ENCODE measurements around the gene CCL18. TPM values are rescaled to one million over a fixed set of nuclear protein-coding genes. Genes with fewer than 3 reads are reported as not detected.

CCL18 gene
- total RNA-seq, 1 donor = not detected

- no peak for TF ChIP-seq CTCF (IDR thresholded peaks at IDR 0.05; ENCODE audit: insufficient read depth, low read depth, low read length)
- DNase-seq (ENCODE audit: low read depth) = no peak
- no peak overlapping the region for H3K4me3 ChIP-seq (ENCODE audit: low read depth, low read length)
Observed at GRCh38 chr17:36027761-36028160, 36.3 kb upstream of the CCL18 start.

DNA sequence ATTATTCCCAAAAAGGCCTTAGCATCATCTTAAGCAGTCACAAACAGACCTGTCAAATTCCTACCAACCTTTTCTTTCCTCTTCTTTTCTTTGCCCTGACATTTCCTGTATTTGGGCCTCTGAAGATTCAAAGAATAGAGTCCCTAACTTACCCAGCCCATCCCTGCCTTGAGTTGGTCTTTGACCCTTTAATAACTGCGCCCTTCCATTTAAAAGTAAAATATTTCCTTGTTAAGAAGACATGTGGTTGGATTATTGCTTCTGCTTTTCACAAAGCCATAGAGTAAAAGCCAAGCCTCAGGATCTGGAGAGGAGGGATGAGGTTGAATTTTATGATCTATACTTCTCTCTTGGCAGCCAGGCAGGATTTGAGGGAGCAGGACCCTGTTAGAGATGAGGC, 33.1 kb upstream of the CCL18 start:
- no peak overlapping the region for H3K4me3 ChIP-seq (ENCODE audit: low read depth, low read length)
- DNase-seq (ENCODE audit: low read depth) = no peak
- no peak for TF ChIP-seq CTCF (IDR thresholded peaks at IDR 0.05; ENCODE audit: insufficient read depth, low read depth, low read length)

DNA sequence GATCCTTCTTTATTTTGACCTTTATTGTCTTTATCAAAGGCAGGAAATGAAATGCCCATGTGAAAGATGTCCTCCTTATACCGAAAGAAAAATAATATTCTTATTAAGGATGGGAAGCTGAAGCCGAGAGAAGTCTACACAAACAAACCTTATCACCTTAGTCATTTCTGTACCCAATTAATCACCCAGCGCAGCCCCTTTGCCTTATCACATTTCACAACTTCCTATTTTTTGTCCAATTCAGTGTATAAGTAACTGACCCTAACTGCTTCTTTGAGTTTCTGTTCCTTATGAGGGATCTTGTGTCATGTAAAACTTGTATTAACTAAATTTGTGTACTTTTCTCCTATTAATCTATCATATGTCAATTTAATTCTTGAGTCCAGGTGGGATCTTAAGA, 29.9 kb upstream of the CCL18 start:
- no peak overlapping the region for H3K4me3 ChIP-seq (ENCODE audit: low read depth, low read length)
- no peak for TF ChIP-seq CTCF (IDR thresholded peaks at IDR 0.05; ENCODE audit: insufficient read depth, low read depth, low read length)
- DNase-seq (ENCODE audit: low read depth) = no peak

- H3K4me3 ChIP-seq (ENCODE audit: low read depth, low read length) = no peak overlapping the region
- no peak for TF ChIP-seq CTCF (IDR thresholded peaks at IDR 0.05; ENCODE audit: insufficient read depth, low read depth, low read length)
- no peak for DNase-seq (ENCODE audit: low read depth)
Observed at GRCh38 chr17:36036235-36036634, 27.8 kb upstream of the CCL18 start.

DNA sequence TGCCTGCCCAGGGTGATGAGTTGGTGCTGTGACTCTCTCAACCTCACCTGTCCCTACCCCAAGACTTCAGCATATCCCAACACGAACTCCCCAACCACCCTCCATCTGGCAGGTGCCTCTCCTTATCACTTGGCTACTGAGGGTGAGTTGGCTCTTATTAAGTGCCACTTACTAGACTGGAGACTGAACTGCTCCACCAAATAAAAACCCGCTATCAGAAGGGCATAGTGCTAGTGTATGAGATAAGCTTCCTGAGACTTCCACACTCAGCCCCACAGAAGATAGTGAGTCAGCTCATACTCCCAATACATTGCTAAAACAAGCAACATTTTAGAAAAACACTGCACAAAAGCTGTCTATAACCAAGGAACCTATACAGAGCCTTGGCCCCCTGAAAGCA, 16.0 kb upstream of the CCL18 start:
- no peak overlapping the region for H3K4me3 ChIP-seq (ENCODE audit: low read depth, low read length)
- DNase-seq (ENCODE audit: low read depth) = no peak
- TF ChIP-seq CTCF (IDR thresholded peaks at IDR 0.05; ENCODE audit: insufficient read depth, low read depth, low read length) = no peak

DNA sequence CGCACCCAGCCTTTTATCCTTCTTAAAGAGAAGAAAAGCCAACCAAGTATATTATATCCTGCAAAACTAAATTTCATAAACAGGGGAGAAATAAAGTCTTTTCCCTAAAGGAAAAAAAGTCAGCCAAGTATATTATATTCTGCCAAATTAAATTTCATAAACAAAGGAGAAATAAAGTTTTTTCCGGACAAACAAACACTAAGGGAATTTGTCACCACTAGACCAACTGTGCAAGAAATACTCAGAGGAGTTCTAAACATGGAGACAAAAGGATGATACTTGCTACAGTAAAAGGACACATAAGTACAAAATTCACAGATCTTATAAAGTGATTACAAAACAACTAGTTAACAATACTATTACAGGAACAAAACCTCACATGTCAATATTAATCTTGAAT, 14.4 kb upstream of the CCL18 start:
- no peak for TF ChIP-seq CTCF (IDR thresholded peaks at IDR 0.05; ENCODE audit: insufficient read depth, low read depth, low read length)

GRCh38 chr17:36055171-36055570, 8.9 kb upstream of the CCL18 start:
- no peak for TF ChIP-seq CTCF (IDR thresholded peaks at IDR 0.05; ENCODE audit: insufficient read depth, low read depth, low read length)
- no peak overlapping the region for H3K4me3 ChIP-seq (ENCODE audit: low read depth, low read length)
- DNase-seq (ENCODE audit: low read depth) = no peak

More for the DNA sequence above, 14.4 kb upstream of the CCL18 start:
- H3K4me3 ChIP-seq (ENCODE audit: low read depth, low read length) = no peak overlapping the region
- no peak for DNase-seq (ENCODE audit: low read depth)
